Stomach (tissue), 4 donors: ENCODE measurements around the gene CDPF1.

Experiments
- POLR2A ChIP-seq, 4 donors: fragments of 450-650 bp; IDR thresholded peaks; one replicate each; pipeline ENCODE4 v1.6.1; 2016; ENCODE audit warnings: antibody characterized with exemption in 4 of 4, control low read depth in 2 of 4, mild to moderate bottlenecking in 1 of 4, moderate library complexity in 1 of 4
- POLR2AphosphoS5 ChIP-seq, 3 donors: sonication (generic); formaldehyde crosslinking; IDR thresholded peaks; one replicate each; pipeline ENCODE4 v1.6.1; 2016; ENCODE audit warnings: antibody characterized with exemption in 3 of 3
- TF ChIP-seq, protein P1 (sequence below), 7 experiments: fragments of 450-650 bp in 4 of 7; fragments of 200-600 bp in 3 of 7; sonication (generic) in 3 of 7; IDR thresholded peaks; one replicate each; pipeline ENCODE4 v1.5.1; 2016 to 2019; ENCODE audit warnings: antibody characterized with exemption in 7 of 7, control low read depth in 2 of 7, mild to moderate bottlenecking in 1 of 7

DNA sequence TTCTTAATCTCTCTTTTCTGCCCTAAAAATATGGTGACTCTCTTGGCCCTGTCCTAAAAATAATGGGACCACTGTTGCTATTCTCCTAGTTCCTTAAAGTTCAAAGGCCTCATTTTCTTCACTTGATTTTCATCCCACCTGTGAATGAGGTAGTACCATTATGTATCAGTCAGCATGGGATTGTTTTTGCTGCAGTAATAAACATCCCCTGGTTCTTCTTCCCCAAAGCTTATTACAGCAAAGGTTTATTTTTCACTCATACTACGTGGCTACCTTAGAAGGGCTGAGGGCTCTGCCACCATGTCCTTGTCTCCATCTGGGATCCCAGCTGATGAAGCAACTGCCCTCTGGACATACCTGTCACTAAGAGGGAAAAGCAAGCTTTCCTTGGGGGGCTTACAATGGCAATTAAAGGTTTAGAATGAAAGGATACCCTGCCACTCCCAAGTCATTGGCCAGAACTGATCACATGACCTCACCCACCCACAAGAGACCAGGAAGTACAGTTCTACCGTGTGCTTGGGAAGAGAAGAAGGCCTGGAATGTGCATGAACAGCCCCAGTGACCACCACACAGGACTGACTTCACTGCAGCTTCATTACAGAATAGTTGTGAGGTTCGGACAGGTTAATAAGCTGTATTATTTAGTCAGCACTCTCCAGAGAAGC, 25.5 kb upstream of the CDPF1 start:
- TF ChIP-seq, protein P1, sequence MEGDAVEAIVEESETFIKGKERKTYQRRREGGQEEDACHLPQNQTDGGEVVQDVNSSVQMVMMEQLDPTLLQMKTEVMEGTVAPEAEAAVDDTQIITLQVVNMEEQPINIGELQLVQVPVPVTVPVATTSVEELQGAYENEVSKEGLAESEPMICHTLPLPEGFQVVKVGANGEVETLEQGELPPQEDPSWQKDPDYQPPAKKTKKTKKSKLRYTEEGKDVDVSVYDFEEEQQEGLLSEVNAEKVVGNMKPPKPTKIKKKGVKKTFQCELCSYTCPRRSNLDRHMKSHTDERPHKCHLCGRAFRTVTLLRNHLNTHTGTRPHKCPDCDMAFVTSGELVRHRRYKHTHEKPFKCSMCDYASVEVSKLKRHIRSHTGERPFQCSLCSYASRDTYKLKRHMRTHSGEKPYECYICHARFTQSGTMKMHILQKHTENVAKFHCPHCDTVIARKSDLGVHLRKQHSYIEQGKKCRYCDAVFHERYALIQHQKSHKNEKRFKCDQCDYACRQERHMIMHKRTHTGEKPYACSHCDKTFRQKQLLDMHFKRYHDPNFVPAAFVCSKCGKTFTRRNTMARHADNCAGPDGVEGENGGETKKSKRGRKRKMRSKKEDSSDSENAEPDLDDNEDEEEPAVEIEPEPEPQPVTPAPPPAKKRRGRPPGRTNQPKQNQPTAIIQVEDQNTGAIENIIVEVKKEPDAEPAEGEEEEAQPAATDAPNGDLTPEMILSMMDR (IDR thresholded peaks at IDR 0.05): no peak
- no peak for TF ChIP-seq POLR2AphosphoS5 (IDR thresholded peaks at IDR 0.05)
- no peak for TF ChIP-seq POLR2A (IDR thresholded peaks at IDR 0.05)
